ENCODE results near the gene ARIH2. TPM values are rescaled to one million over a fixed set of nuclear protein-coding genes. Genes with fewer than 3 reads are reported as not detected.

Gene ARIH2
- total and polyA plus RNA-seq, 9 of the 15 experiments (the other 6 are each of a cell fraction or from before 2014, with no cell fraction given), result 27.0 to 120 (median 108) TPM

DNA sequence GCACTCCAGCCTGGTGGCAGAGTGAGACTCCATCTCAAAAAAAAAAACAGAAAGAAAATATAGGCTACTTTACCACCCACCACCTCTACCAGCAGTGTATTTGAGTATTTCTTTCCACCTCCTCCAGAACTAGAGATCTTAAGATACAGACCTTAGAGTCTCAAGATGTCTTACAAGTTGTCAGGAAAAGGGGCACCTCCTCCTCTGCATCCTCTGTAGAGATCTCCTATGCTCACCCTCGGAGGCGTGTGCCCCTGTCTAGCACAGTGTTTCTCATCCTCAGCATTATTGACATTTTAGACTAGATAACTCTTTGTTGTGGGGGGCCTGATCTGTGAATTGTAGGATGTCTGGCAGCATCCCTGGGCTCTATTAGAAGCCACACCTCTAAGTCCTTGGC, 43.7 kb downstream of the ARIH2 start:
- ATAC-seq (no peak), DNase-seq (ENCODE audit: extremely low read depth in 1 of 4, low spot score in 3 of 4) (no peak), FAIRE-seq (no peak)
- no peak overlapping the region for H3K4me3 ChIP-seq
- H3K9me3 ChIP-seq (replicated peaks; ENCODE audit: control insufficient read depth, insufficient read depth, low read depth, low read length), result no peaks in the 10 kb centered on the region
- 95% methylated on average over 2 of the region's 2 CpGs for WGBS (ENCODE audit: insufficient coverage, low coverage, missing lambda C conversion rate)
- no peak overlapping the region for H3K4me2 ChIP-seq (ENCODE audit: insufficient read depth, low read length)
- peaks cover 11% of the 10 kb centered on the region for H3K79me2 ChIP-seq (ENCODE audit: control insufficient read depth, insufficient read depth, low read length)
- H4K20me1 ChIP-seq (replicated peaks; ENCODE audit: control insufficient read depth, insufficient read depth, low read length), result peaks cover 5% of the 10 kb centered on the region; the same call in 1 of the 2 replicates
- in situ Hi-C loops (cut with MboI) (no loop called here), intact Hi-C loops (cut with micrococcal nuclease) (no loop called here)
- ChIA-PET CTCF (ENCODE audit: low intra/inter-chr PET ratio) (no interaction called here), POLR2A (no interaction called here)
- no peaks in the 10 kb centered on the region for H3K4me1 ChIP-seq (replicated peaks in 1 of 2; ENCODE audit: control insufficient read depth in 2 of 2, insufficient read depth in 2 of 2, low read length in 2 of 2)
- TF ChIP-seq, protein P1, sequence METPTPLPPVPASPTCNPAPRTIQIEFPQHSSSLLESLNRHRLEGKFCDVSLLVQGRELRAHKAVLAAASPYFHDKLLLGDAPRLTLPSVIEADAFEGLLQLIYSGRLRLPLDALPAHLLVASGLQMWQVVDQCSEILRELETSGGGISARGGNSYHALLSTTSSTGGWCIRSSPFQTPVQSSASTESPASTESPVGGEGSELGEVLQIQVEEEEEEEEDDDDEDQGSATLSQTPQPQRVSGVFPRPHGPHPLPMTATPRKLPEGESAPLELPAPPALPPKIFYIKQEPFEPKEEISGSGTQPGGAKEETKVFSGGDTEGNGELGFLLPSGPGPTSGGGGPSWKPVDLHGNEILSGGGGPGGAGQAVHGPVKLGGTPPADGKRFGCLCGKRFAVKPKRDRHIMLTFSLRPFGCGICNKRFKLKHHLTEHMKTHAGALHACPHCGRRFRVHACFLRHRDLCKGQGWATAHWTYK (CRISPR knock-in tag; IDR thresholded peaks at IDR 0.05), result no peak
- no peak overlapping the region for H2AFZ ChIP-seq (ENCODE audit: low read depth, low read length)
- H3K27me3 ChIP-seq (ENCODE audit: control insufficient read depth in 2 of 2, insufficient read depth in 2 of 2, low read length in 2 of 2), result no peaks in the 10 kb centered on the region
- no TSS peak for BruUV-seq (replicated peaks)
- no peak overlapping the region for H3K27ac ChIP-seq (ENCODE audit: extremely low read depth, low read depth, low read length)
- H3K9ac ChIP-seq (ENCODE audit: insufficient read depth in 1 of 2, low read depth in 2 of 2, low read length in 2 of 2), result no peak overlapping the region
- peaks cover 68% of the 10 kb centered on the region for H3K36me3 ChIP-seq (ENCODE audit: control insufficient read depth, insufficient read depth, low read length)
- no peaks in the 10 kb centered on the region for H3K9me1 ChIP-seq (ENCODE audit: control insufficient read depth, insufficient read depth, low read length)

DNA sequence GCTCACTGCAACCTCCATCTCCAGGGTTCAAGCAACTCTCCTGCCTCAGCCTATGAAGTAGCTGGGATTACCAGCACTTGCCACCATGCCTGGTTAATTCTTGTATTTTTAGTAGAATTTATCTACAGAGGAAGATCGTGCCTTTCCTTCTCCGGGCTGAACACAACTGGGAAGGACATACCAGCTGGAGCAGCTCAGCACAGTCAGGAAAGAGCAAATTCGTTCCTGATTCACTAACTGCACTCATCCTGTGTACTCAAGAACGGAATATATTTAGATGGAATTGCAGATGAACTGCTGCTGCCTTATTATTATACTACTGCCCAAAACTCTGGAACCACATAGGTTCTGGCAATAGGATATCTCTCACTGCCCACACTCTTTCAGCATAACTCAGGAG, 44.3 kb downstream of the ARIH2 start:
- BruUV-seq (replicated peaks), result no TSS peak
- in situ Hi-C loops (cut with MboI) (no loop called here), intact Hi-C loops (cut with micrococcal nuclease) (no loop called here)
- H3K4me1 ChIP-seq (replicated peaks in 1 of 2; ENCODE audit: control insufficient read depth in 2 of 2, insufficient read depth in 2 of 2, low read length in 2 of 2), result no peaks in the 10 kb centered on the region
- no peaks in the 10 kb centered on the region for H3K27me3 ChIP-seq (ENCODE audit: control insufficient read depth in 2 of 2, insufficient read depth in 2 of 2, low read length in 2 of 2)
- no peak overlapping the region for H3K4me3 ChIP-seq
- 86% methylated on average over 4 of the region's 4 CpGs for WGBS (ENCODE audit: insufficient coverage, low coverage, missing lambda C conversion rate)
- H4K20me1 ChIP-seq (replicated peaks; ENCODE audit: control insufficient read depth, insufficient read depth, low read length), result peaks cover 5% of the 10 kb centered on the region; the same call in 1 of the 2 replicates
- no peak for ATAC-seq
- ChIA-PET CTCF (ENCODE audit: low intra/inter-chr PET ratio) (no interaction called here), POLR2A (no interaction called here)
- H3K9me3 ChIP-seq (replicated peaks; ENCODE audit: control insufficient read depth, insufficient read depth, low read depth, low read length), result no peaks in the 10 kb centered on the region
- no peak for FAIRE-seq
- peaks cover 7% of the 10 kb centered on the region; the same call in 2 of the 3 replicates for H3K79me2 ChIP-seq (ENCODE audit: control insufficient read depth, insufficient read depth, low read length)
- H3K4me2 ChIP-seq (ENCODE audit: insufficient read depth, low read length), result no peak overlapping the region
- no peaks in the 10 kb centered on the region for H3K9me1 ChIP-seq (ENCODE audit: control insufficient read depth, insufficient read depth, low read length)
- no peak overlapping the region for H3K27ac ChIP-seq (ENCODE audit: extremely low read depth, low read depth, low read length)
- no peak for DNase-seq (ENCODE audit: extremely low read depth in 1 of 4, low spot score in 3 of 4)
- H2AFZ ChIP-seq (ENCODE audit: low read depth, low read length), result no peak overlapping the region
- no peak overlapping the region for H3K9ac ChIP-seq (ENCODE audit: insufficient read depth in 1 of 2, low read depth in 2 of 2, low read length in 2 of 2)
- H3K36me3 ChIP-seq (ENCODE audit: control insufficient read depth, insufficient read depth, low read length), result peaks cover 68% of the 10 kb centered on the region
- TF ChIP-seq ZNF408 (CRISPR knock-in tag; IDR thresholded peaks at IDR 0.05; ENCODE audit: low read depth), result no peak
- TF ChIP-seq KAT8 (IDR thresholded peaks at IDR 0.05; ENCODE audit: low read depth), result no peak
- no peak for TF ChIP-seq ZNF584 (CRISPR knock-in tag; IDR thresholded peaks at IDR 0.05; ENCODE audit: low read depth)
- TF ChIP-seq, protein P2, sequence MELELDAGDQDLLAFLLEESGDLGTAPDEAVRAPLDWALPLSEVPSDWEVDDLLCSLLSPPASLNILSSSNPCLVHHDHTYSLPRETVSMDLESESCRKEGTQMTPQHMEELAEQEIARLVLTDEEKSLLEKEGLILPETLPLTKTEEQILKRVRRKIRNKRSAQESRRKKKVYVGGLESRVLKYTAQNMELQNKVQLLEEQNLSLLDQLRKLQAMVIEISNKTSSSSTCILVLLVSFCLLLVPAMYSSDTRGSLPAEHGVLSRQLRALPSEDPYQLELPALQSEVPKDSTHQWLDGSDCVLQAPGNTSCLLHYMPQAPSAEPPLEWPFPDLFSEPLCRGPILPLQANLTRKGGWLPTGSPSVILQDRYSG (tag; conservative IDR thresholded peaks at IDR 0.05; ENCODE audit: low read depth), result no peak
- TF ChIP-seq ZNF551 (CRISPR knock-in tag; IDR thresholded peaks at IDR 0.05), result no peak
- TF ChIP-seq CBX1 (IDR thresholded peaks at IDR 0.05; ENCODE audit: low read depth), result no peak
- no peak for TF ChIP-seq POLR3A (IDR thresholded peaks at IDR 0.05; ENCODE audit: borderline replicate concordance, extremely low read depth, insufficient read depth, insufficient read length)
- no peak for TF ChIP-seq ZNF76 (CRISPR knock-in tag; IDR thresholded peaks at IDR 0.05; ENCODE audit: borderline replicate concordance)
- no peak for TF ChIP-seq SMAD2 (IDR thresholded peaks at IDR 0.05; ENCODE audit: low read depth, low read length)
- TF ChIP-seq MAFF (IDR thresholded peaks at IDR 0.05; ENCODE audit: low read length), result no peak
- TF ChIP-seq, protein P3, sequence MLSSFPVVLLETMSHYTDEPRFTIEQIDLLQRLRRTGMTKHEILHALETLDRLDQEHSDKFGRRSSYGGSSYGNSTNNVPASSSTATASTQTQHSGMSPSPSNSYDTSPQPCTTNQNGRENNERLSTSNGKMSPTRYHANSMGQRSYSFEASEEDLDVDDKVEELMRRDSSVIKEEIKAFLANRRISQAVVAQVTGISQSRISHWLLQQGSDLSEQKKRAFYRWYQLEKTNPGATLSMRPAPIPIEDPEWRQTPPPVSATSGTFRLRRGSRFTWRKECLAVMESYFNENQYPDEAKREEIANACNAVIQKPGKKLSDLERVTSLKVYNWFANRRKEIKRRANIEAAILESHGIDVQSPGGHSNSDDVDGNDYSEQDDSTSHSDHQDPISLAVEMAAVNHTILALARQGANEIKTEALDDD (IDR thresholded peaks at IDR 0.05), result no peak
- no peak for TF ChIP-seq ZNF436 (CRISPR knock-in tag; IDR thresholded peaks at IDR 0.05)
- no peak for TF ChIP-seq ZNF316 (IDR thresholded peaks at IDR 0.05)
